Activated T-helper 9 cell treated with anti-CD3 and anti-CD28 coated beads, Interleukin-2, amount 50 U/mL, for 16 hours (primary cell): ENCODE results near the gene CD300LD.
"Not testable (repeated sequence)": the region's sequence is repeated elsewhere in the genome, so short reads cannot be mapped to it uniquely, and the experiment has no call there.

Source experiments
- DNase-seq: peaks from one replicate; pipeline ENCODE4 v3.0.0-alpha.2; 2020; ENCODE audit warnings: low read depth

Gene CD300LD

DNA sequence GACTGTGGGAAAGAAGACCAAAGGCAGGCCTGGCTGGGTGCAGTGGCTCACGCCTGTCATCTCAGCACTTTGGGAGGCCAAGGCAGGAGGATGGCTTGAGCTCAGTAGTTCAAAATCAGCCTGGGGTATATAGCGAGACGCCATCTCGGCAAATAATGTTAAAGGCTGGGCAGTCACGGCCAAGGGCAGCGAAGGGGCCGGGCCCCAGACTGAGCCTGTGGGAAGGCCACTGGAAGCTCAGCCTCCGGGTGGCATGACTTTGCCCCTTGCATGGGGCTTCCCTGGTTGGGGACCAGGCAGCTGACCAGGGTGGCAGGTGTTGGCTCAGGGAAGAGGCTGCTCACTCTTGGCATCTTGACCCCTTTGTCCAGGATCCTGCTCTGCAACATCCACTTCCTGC is 14.0 kb upstream of the CD300LD start:
- DNase-seq = no peak

DNA sequence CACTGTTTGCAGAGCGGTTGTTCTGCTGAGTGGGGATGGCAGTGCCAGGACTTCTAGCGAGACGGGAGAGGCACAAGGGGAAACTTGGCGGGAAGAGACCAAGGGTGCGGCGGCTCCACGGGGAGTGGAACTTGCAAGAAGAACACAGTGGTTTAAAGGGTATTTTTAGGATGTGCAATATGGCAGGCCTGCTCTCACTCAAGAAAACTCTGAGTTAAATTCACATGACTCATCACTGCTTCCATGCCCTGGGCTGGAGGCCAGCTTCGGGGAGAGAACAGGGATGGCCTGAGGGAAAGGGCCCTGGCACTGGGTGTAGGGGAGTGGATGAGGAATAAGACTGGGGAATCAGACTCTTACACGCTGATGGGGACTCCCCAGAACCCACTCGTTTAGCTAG is 13.3 kb upstream of the CD300LD start:
- DNase-seq = no peak

DNA sequence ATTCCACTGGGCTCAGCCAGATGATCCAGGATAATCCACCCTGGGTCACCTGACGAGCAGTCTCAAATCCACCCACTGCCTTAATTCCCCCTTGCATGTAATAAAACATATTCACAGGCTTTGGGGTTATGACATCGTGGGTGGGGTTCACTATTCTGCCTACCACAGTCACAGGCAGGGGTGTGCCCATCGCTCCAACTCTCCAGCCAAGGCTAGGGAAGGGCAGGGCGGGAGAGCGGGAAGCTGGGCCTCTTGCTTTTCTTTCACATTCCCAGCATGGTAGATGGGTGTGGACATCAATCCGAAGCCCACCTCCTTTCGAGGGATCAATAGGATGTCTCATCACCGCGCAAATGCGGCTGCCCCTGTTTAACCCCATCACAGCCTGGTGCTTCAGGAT is 12.7 kb upstream of the CD300LD start:
- no peak for DNase-seq

- DNase-seq = no peak
Measured at GRCh38 chr17:74604200-74604599, 12.1 kb upstream of the CD300LD start.

DNA sequence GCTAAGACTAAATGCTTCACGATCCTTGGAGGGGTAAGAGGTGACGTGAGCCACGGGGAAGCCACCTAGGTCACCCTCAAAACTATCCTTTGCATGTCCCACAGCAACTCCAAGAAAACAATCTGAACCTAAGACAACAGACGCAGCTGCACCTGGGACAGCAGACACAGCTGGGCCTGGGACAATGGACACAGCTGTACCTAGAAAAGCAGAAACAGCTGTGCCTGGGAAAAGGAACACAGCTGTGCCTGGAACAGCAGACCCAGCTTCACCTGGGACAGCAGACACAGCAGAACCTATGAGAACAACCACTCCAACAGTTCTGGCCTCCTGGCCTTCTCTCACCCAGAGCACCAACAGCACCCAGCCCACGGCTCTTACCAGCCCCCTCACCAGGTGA is 11.7 kb upstream of the CD300LD start:
- no peak for DNase-seq

- no peak for DNase-seq
Measured at GRCh38 chr17:74603037-74603635, 11.1 kb upstream of the CD300LD start.

- DNase-seq = no peak
Measured at GRCh38 chr17:74601944-74602572, 10.0 kb upstream of the CD300LD start.

- no peak for DNase-seq
Measured at GRCh38 chr17:74599448-74599939, 7.4 kb upstream of the CD300LD start.

- no peak for DNase-seq
Measured at GRCh38 chr17:74599023-74599399, 6.9 kb upstream of the CD300LD start.

GRCh38 chr17:74598346-74599022 is 6.4 kb upstream of the CD300LD start:
- DNase-seq = no peak

GRCh38 chr17:74597069-74597790 is 5.1 kb upstream of the CD300LD start:
- DNase-seq = no peak

- no peak for DNase-seq
Measured at GRCh38 chr17:74595037-74595750, 3.1 kb upstream of the CD300LD start.

DNA sequence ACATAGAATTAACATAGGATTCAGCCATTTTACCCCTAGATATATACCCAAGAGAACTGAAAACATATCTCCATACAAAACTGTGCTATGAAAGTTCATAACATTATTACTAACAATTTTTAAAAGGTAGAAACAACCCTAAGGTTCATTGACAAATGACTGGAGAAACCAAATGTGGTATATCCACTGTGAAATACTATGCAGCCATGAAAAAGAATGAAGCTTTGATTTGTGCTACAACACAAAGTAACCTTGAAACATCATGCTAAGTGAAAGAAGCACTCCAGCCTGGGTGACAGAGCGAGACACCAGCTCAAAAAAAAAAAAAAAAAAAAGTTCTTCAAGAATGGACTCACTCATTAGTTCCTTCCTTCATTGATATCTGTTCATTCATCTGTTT is 580 bp downstream of the CD300LD start:
- DNase-seq = no peak

GRCh38 chr17:74585711-74586110 is 6.4 kb downstream of the CD300LD start:
- no peak for DNase-seq

GRCh38 chr17:74584292-74585060 is 7.6 kb downstream of the CD300LD start:
- DNase-seq = no peak

DNA sequence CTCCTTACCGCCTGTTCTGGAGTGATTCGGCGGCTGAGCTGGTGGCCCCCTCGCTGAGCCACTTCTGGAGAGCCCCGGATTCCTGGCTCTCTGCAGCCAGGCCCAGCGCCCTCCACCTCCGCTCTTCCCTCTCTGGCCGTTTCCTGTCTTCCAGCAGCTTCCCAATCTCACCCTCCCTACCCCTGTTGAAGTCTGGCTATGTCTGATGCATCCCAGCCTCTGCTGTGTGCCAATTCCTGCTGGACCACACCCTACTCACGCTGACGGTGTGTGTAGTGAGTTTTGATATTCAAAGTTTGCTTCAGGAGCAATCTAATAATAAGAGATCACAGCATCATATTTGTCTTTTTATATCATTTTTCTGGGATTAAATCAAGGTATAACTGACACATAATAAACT is 9.4 kb downstream of the CD300LD start:
- no peak for DNase-seq

GRCh38 chr17:74579900-74580299 is 12.2 kb downstream of the CD300LD start:
- DNase-seq = no peak

DNA sequence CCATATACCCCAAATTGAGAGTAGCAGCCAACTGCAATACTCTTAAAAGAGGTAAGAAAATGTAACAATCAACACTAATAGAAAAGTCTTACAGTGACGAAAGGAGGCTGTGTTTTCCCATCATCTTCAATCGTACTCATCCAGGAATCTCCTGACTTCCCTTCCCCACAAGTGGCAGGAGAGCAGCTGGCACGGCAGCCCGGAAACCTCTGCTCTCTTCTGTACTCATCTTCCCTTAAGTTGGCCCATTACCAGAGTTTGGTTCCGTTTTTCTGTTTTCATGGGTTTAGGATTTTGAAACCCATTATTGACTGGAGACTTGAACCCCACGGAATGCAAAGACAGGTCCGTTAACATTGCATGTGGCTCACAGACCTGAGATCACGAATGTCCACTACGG is 13.1 kb downstream of the CD300LD start:
- DNase-seq = no peak

GRCh38 chr17:74574489-74575142 is 17.5 kb downstream of the CD300LD start:
- no peak for DNase-seq

- DNase-seq = not testable (repeated sequence)
Measured at GRCh38 chr17:74573635-74574034, 18.4 kb downstream of the CD300LD start.

GRCh38 chr17:74573169-74573568 is 18.9 kb downstream of the CD300LD start:
- DNase-seq = no peak
